TTC549 (cell line): ENCODE measurements around the gene CSNK1G3.
"Not testable (repeated sequence)": the region's sequence is repeated elsewhere in the genome, so short reads cannot be mapped to it uniquely, and the experiment has no call there.

Source experiments
- FAIRE-seq: peaks from 2 replicates; lab custom pipeline; 2012; peaks lifted over from hg19 to GRCh38; lab: Jason Lieb, UNC

CSNK1G3 gene

GRCh38 chr5:123561230-123561629 lies 49.3 kb downstream of the CSNK1G3 start:
- FAIRE-seq, result no peak

- no peak for FAIRE-seq
These were observed 60.0 kb downstream of the CSNK1G3 start for GRCh38 chr5:123571927-123572326.

GRCh38 chr5:123578390-123578789 lies 66.4 kb downstream of the CSNK1G3 start:
- FAIRE-seq, result no peak

- FAIRE-seq, result no peak
These were observed 67.4 kb downstream of the CSNK1G3 start for GRCh38 chr5:123579410-123579809.

- FAIRE-seq, result no peak
These were observed 70.7 kb downstream of the CSNK1G3 start for GRCh38 chr5:123582550-123583285.

GRCh38 chr5:123585871-123586270 lies 73.9 kb downstream of the CSNK1G3 start:
- FAIRE-seq, result no peak

- FAIRE-seq, result no peak
These were observed 82.5 kb downstream of the CSNK1G3 start for GRCh38 chr5:123594434-123594833.

GRCh38 chr5:123597018-123597417 lies 85.0 kb downstream of the CSNK1G3 start:
- FAIRE-seq, result no peak

- no peak for FAIRE-seq
These were observed 86.2 kb downstream of the CSNK1G3 start for GRCh38 chr5:123598028-123598689.

- no peak for FAIRE-seq
These were observed 87.2 kb downstream of the CSNK1G3 start for GRCh38 chr5:123599171-123599570.

GRCh38 chr5:123601610-123602009 lies 89.6 kb downstream of the CSNK1G3 start:
- no peak for FAIRE-seq

GRCh38 chr5:123605822-123606221 lies 93.8 kb downstream of the CSNK1G3 start:
- no peak for FAIRE-seq

GRCh38 chr5:123610209-123610608 lies 98.2 kb downstream of the CSNK1G3 start:
- no peak for FAIRE-seq

GRCh38 chr5:123610665-123611405 lies 98.9 kb downstream of the CSNK1G3 start:
- FAIRE-seq, result peak; percentile 94

GRCh38 chr5:123611406-123611709 lies 99.4 kb downstream of the CSNK1G3 start:
- FAIRE-seq, result no peak

- FAIRE-seq, result no peak
These were observed 105.6 kb downstream of the CSNK1G3 start for GRCh38 chr5:123617561-123617960.

- FAIRE-seq, result peak; percentile 15
These were observed 114.1 kb downstream of the CSNK1G3 start for GRCh38 chr5:123626051-123626450.

GRCh38 chr5:123628860-123629544 lies 117.0 kb downstream of the CSNK1G3 start:
- FAIRE-seq, result no peak

- FAIRE-seq, result no peak
These were observed 124.0 kb downstream of the CSNK1G3 start for GRCh38 chr5:123636006-123636405.

- FAIRE-seq, result not testable (repeated sequence)
These were observed 125.1 kb downstream of the CSNK1G3 start for GRCh38 chr5:123637028-123637427.

- FAIRE-seq, result no peak
These were observed 127.3 kb downstream of the CSNK1G3 start for GRCh38 chr5:123639244-123639643.

- no peak for FAIRE-seq
These were observed 133.1 kb downstream of the CSNK1G3 start for GRCh38 chr5:123645024-123645603.
